ENCODE data around the gene USP24.

GRCh38 chr1:55206210-55206609 lies 9.0 kb downstream of the USP24 start:
- TF ChIP-seq, protein P1, sequence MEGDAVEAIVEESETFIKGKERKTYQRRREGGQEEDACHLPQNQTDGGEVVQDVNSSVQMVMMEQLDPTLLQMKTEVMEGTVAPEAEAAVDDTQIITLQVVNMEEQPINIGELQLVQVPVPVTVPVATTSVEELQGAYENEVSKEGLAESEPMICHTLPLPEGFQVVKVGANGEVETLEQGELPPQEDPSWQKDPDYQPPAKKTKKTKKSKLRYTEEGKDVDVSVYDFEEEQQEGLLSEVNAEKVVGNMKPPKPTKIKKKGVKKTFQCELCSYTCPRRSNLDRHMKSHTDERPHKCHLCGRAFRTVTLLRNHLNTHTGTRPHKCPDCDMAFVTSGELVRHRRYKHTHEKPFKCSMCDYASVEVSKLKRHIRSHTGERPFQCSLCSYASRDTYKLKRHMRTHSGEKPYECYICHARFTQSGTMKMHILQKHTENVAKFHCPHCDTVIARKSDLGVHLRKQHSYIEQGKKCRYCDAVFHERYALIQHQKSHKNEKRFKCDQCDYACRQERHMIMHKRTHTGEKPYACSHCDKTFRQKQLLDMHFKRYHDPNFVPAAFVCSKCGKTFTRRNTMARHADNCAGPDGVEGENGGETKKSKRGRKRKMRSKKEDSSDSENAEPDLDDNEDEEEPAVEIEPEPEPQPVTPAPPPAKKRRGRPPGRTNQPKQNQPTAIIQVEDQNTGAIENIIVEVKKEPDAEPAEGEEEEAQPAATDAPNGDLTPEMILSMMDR (IDR thresholded peaks at IDR 0.05; ENCODE audit: insufficient read depth, low read depth, low read length), result no peak
- TF ChIP-seq EZH2 (IDR thresholded peaks at IDR 0.05; ENCODE audit: insufficient read depth, low read length), result no peak

Data from astrocyte (in vitro differentiated cells and primary cell).